ENCODE measurements around the gene GRID2. TPM values are rescaled to one million over a fixed set of nuclear protein-coding genes. Genes with fewer than 3 reads are reported as not detected.
"Not testable (repeated sequence)": the region's sequence is repeated elsewhere in the genome, so short reads cannot be mapped to it uniquely, and the experiment has no call there.

Gene GRID2
- not detected for polyA plus RNA-seq

- WGBS, 3 donors: 1 to 2% (median 1%) methylated on average over 20 to 29 of the region's 29 CpGs
- no peak within 1 kb of the TSS for H3K27ac ChIP-seq (ENCODE audit: low read depth, low read length)
These were observed at the start of gene GRID2 for GRCh38 chr4:92303621-92304027. Gene GRID2, plus strand, starts transcription at chr4:92303966.

GRCh38 chr4:92253986-92254671, 49.6 kb upstream of the GRID2 start:
- H3K27ac ChIP-seq (ENCODE audit: low read depth, low read length): no peak overlapping the region
- 83 to 88% (median 87%) methylated on average over 4 of the region's 4 CpGs for WGBS, 3 donors

GRCh38 chr4:92254767-92255442, 48.9 kb upstream of the GRID2 start:
- H3K27ac ChIP-seq (ENCODE audit: low read depth, low read length): no peak overlapping the region
- WGBS, 3 donors: 77 to 94% (median 91%) methylated on average over 8 of the region's 8 CpGs

GRCh38 chr4:92255920-92256244, 47.9 kb upstream of the GRID2 start:
- WGBS, 3 donors: 93 to 100% (median 96%) methylated on average over 1 of the region's 1 CpG
- no peak overlapping the region for H3K27ac ChIP-seq (ENCODE audit: low read depth, low read length)

- WGBS, 3 donors: 29 to 50% (median 39%) methylated on average over 1 of the region's 1 CpG
- H3K27ac ChIP-seq (ENCODE audit: low read depth, low read length): no peak overlapping the region
These were observed 45.6 kb upstream of the GRID2 start for GRCh38 chr4:92257931-92258857.

- H3K27ac ChIP-seq (ENCODE audit: low read depth, low read length): no peak overlapping the region
- WGBS, 3 donors: 93 to 97% (median 96%) methylated on average over 2 of the region's 2 CpGs
These were observed 42.5 kb upstream of the GRID2 start for GRCh38 chr4:92261256-92261655.

- WGBS, 3 donors: 74 to 84% (median 78%) methylated on average over 2 of the region's 2 CpGs
- no peak overlapping the region for H3K27ac ChIP-seq (ENCODE audit: low read depth, low read length)
These were observed 41.4 kb upstream of the GRID2 start for GRCh38 chr4:92262371-92262770.

GRCh38 chr4:92263010-92263409, 40.8 kb upstream of the GRID2 start:
- no peak overlapping the region for H3K27ac ChIP-seq (ENCODE audit: low read depth, low read length)
- 92 to 97% (median 96%) methylated on average over 2 of the region's 2 CpGs for WGBS, 3 donors

- H3K27ac ChIP-seq (ENCODE audit: low read depth, low read length): no peak overlapping the region
- WGBS, 3 donors: 89 to 100% (median 90%) methylated on average over 1 of the region's 1 CpG
These were observed 40.2 kb upstream of the GRID2 start for GRCh38 chr4:92263575-92263974.

- 84 to 88% (median 87%) methylated on average over 3 of the region's 3 CpGs for WGBS, 3 donors
- no peak overlapping the region for H3K27ac ChIP-seq (ENCODE audit: low read depth, low read length)
These were observed 39.6 kb upstream of the GRID2 start for GRCh38 chr4:92264163-92264562.

GRCh38 chr4:92265021-92265420, 38.7 kb upstream of the GRID2 start:
- no peak overlapping the region for H3K27ac ChIP-seq (ENCODE audit: low read depth, low read length)
- WGBS, 3 donors: 20 to 45% (median 21%) methylated on average over 1 of the region's 1 CpG

- no peak overlapping the region for H3K27ac ChIP-seq (ENCODE audit: low read depth, low read length)
These were observed 38.0 kb upstream of the GRID2 start for GRCh38 chr4:92265798-92266197.

GRCh38 chr4:92266521-92266920, 37.2 kb upstream of the GRID2 start:
- no peak overlapping the region for H3K27ac ChIP-seq (ENCODE audit: low read depth, low read length)
- 67 to 82% (median 77%) methylated on average over 3 of the region's 3 CpGs for WGBS, 3 donors

GRCh38 chr4:92268642-92269041, 35.1 kb upstream of the GRID2 start:
- 93 to 97% (median 94%) methylated on average over 4 of the region's 4 CpGs for WGBS, 3 donors
- H3K27ac ChIP-seq (ENCODE audit: low read depth, low read length): no peak overlapping the region

GRCh38 chr4:92270908-92271307, 32.9 kb upstream of the GRID2 start:
- WGBS, 3 donors: 82 to 89% (median 86%) methylated on average over 2 of the region's 2 CpGs
- H3K27ac ChIP-seq (ENCODE audit: low read depth, low read length): no peak overlapping the region

GRCh38 chr4:92271551-92271950, 32.2 kb upstream of the GRID2 start:
- H3K27ac ChIP-seq (ENCODE audit: low read depth, low read length): not testable (repeated sequence)
- 74 to 89% (median 76%) methylated on average over 4 of the region's 4 CpGs for WGBS, 3 donors

- 84 to 90% (median 88%) methylated on average over 8 of the region's 8 CpGs for WGBS, 3 donors
- not testable (repeated sequence) for H3K27ac ChIP-seq (ENCODE audit: low read depth, low read length)
These were observed 26.5 kb upstream of the GRID2 start for GRCh38 chr4:92277057-92277881.

GRCh38 chr4:92279296-92279695, 24.5 kb upstream of the GRID2 start:
- no peak overlapping the region for H3K27ac ChIP-seq (ENCODE audit: low read depth, low read length)
- 89 to 92% (median 89%) methylated on average over 1 of the region's 1 CpG for WGBS, 3 donors

- no peak overlapping the region for H3K27ac ChIP-seq (ENCODE audit: low read depth, low read length)
These were observed 4.6 kb upstream of the GRID2 start for GRCh38 chr4:92299152-92299551.

Measured in adipose tissue (tissue), 3 donors.